Fibroblast of skin of back (primary cell): ENCODE results near the gene TMEM82.

ENCODE experiments used
- DNase-seq: peaks from one replicate; pipeline ENCODE4 v3.0.0-alpha.2; 2013

TMEM82 gene

GRCh38 chr1:15720861-15721260, 21.4 kb upstream of the TMEM82 start:
- no peak for DNase-seq

GRCh38 chr1:15722411-15722810, 19.9 kb upstream of the TMEM82 start:
- DNase-seq, result no peak

GRCh38 chr1:15722836-15723532, 19.3 kb upstream of the TMEM82 start:
- DNase-seq, result no peak

- no peak for DNase-seq
Measured at GRCh38 chr1:15723631-15724246, 18.6 kb upstream of the TMEM82 start.

GRCh38 chr1:15724949-15725880, 17.1 kb upstream of the TMEM82 start:
- no peak for DNase-seq

- DNase-seq, result no peak
Measured at GRCh38 chr1:15726508-15726907, 15.8 kb upstream of the TMEM82 start.

GRCh38 chr1:15727021-15727420, 15.3 kb upstream of the TMEM82 start:
- DNase-seq, result no peak

- no peak for DNase-seq
Measured at GRCh38 chr1:15727424-15727823, 14.9 kb upstream of the TMEM82 start.

GRCh38 chr1:15727866-15728534, 14.3 kb upstream of the TMEM82 start:
- DNase-seq, result no peak

- no peak for DNase-seq
Measured at GRCh38 chr1:15728937-15729657, 13.2 kb upstream of the TMEM82 start.

GRCh38 chr1:15730423-15730822, 11.9 kb upstream of the TMEM82 start:
- no peak for DNase-seq

GRCh38 chr1:15730936-15731335, 11.4 kb upstream of the TMEM82 start:
- DNase-seq, result no peak

GRCh38 chr1:15731735-15732685, 10.3 kb upstream of the TMEM82 start:
- DNase-seq, result no peak

- DNase-seq, result no peak
Measured at GRCh38 chr1:15732686-15733081, 9.6 kb upstream of the TMEM82 start.

- no peak for DNase-seq
Measured at GRCh38 chr1:15733218-15733725, 9.0 kb upstream of the TMEM82 start.

GRCh38 chr1:15733726-15734226, 8.5 kb upstream of the TMEM82 start:
- no peak for DNase-seq

GRCh38 chr1:15734296-15734695, 8.0 kb upstream of the TMEM82 start:
- DNase-seq, result no peak

- DNase-seq, result no peak
Measured at GRCh38 chr1:15734901-15735300, 7.4 kb upstream of the TMEM82 start.

GRCh38 chr1:15735304-15736037, 6.8 kb upstream of the TMEM82 start:
- DNase-seq, result no peak
